Fibroblast of lung (primary cell): ENCODE measurements around the gene YTHDC1. TPM values are rescaled to one million over a fixed set of nuclear protein-coding genes. Genes with fewer than 3 reads are reported as not detected.

Experiments used
- DNase-seq, 2 donors: peaks; one replicate each; pipeline versions ENCODE4 v3.0.0 to v3.0.0-alpha.2; 2010; ENCODE audit warnings: low read depth in 2 of 2
- H2AFZ ChIP-seq: 2 replicates; pipeline ENCODE4 v1.5.1; 2012; ENCODE audit warnings: low read length, control low read depth, inconsistent platforms
- H3K27ac ChIP-seq: 2 replicates; pipeline ENCODE4 v1.5.1; 2011; ENCODE audit warnings: low read length, control low read depth; ENCODE audit not compliant: insufficient read depth
- H3K27me3 ChIP-seq: 2 replicates; pipeline ENCODE4 v1.5.1; 2011; ENCODE audit warnings: mild to moderate bottlenecking, low read length; ENCODE audit not compliant: control insufficient read depth, insufficient read depth
- H3K36me3 ChIP-seq: 2 replicates; pipeline ENCODE4 v1.5.1; 2011; ENCODE audit warnings: low read length; ENCODE audit not compliant: control insufficient read depth, insufficient read depth
- H3K4me1 ChIP-seq: 2 replicates; pipeline ENCODE4 v1.5.1; 2011; ENCODE audit warnings: low read length; ENCODE audit not compliant: control insufficient read depth, insufficient read depth; ENCODE audit errors: extremely low read depth
- H3K4me2 ChIP-seq: 2 replicates; pipeline ENCODE4 v1.5.1; 2011; ENCODE audit warnings: low read length, control low read depth; ENCODE audit not compliant: insufficient read depth; ENCODE audit errors: extremely low read depth
- H3K4me3 ChIP-seq, 4 experiments: fragments of 200-600 bp in 1 of 4; sonication (generic) in 1 of 4; replicated peaks in 1 of 4; 2 replicates each; pipeline ENCODE4 v1.5.1; 2011 to 2016; ENCODE audit warnings: low read length in 4 of 4, low read depth in 3 of 4, mild to moderate bottlenecking in 3 of 4, control low read depth in 2 of 4, inconsistent platforms in 1 of 4, mixed read lengths in 1 of 4; ENCODE audit not compliant: insufficient read depth in 1 of 4; ENCODE audit errors: control extremely low read depth in 1 of 4
- H3K79me2 ChIP-seq: 2 replicates; pipeline ENCODE4 v1.5.1; 2012; ENCODE audit warnings: mild to moderate bottlenecking, low read length, inconsistent platforms; ENCODE audit not compliant: control insufficient read depth, insufficient read depth
- H3K9ac ChIP-seq: 2 replicates; pipeline ENCODE4 v1.5.1; 2011; ENCODE audit warnings: mild to moderate bottlenecking, low read length, control low read depth; ENCODE audit not compliant: insufficient read depth
- H3K9me3 ChIP-seq: 2 replicates; pipeline ENCODE4 v1.5.1; 2012; ENCODE audit warnings: low read depth, low read length; ENCODE audit not compliant: control insufficient read depth, insufficient read depth
- H4K20me1 ChIP-seq: 2 replicates; pipeline ENCODE4 v1.5.1; 2011; ENCODE audit warnings: low read length; ENCODE audit not compliant: control insufficient read depth, insufficient read depth; ENCODE audit errors: extremely low read depth
- EZH2 ChIP-seq: IDR thresholded peaks from 2 replicates; pipeline ENCODE4 v1.5.1; 2012; ENCODE audit warnings: low read length, control low read depth, mild to moderate bottlenecking; ENCODE audit errors: missing control alignments
- polyA plus RNA-seq, 2 donors: library from polyadenylated mRNA; depleted of rRNA in 1 of 2; stranded (reverse) in 1 of 2; unstranded in 1 of 2; fragments of >200 nt; gene quantifications; 2 replicates each; pipeline ENCODE4 v1.2.1, GENCODE V29; 2011 to 2012; ENCODE audit warnings: missing spikeins in 1 of 2
- total RNA-seq: library from RNA; depleted of rRNA; stranded (reverse); fragments of >200 nt; gene quantifications from 2 replicates; pipeline ENCODE4 v1.2.1, GENCODE V29; 2014
- TF ChIP-seq, protein P1 (sequence below), 2 donors: IDR thresholded peaks in 1 of 2; conservative IDR thresholded peaks in 1 of 2; 1 replicate in 1 of 2; 2 replicates in 1 of 2; pipeline ENCODE4 v1.5.1; 2011 to 2012; ENCODE audit warnings: low read length in 2 of 2, control low read depth in 1 of 2, inconsistent platforms in 1 of 2, low read depth in 1 of 2, mild to moderate bottlenecking in 1 of 2

Gene YTHDC1
- total and polyA plus RNA-seq, 2 donors (not counting 1 experiment from before 2014, with no cell fraction given), result 34.6 to 47.6 TPM

DNA sequence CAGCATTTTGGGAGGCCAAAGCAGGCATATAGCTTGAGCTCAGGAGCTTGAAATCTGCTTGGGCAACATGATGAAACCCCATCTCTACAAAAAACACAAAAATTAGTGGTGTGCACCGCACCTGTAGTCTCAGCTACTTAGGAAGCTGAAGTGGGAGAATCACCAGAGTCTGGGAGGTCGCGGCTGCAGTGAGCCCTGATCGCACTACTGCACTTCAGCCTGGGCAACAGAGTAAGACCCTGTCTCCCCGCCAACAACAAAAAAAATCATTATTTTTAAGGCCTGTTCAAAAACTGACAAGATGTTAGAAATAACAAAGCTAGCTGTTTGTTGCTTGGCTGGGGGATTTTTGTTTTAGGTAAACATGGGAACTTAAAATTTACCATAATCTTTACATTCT is 5.1 kb downstream of the YTHDC1 start:
- Histone ChIP-seq H4K20me1 (peaks cover 7% of the 10 kb centered on the region), H3K27ac (no peak overlapping the region)

DNA sequence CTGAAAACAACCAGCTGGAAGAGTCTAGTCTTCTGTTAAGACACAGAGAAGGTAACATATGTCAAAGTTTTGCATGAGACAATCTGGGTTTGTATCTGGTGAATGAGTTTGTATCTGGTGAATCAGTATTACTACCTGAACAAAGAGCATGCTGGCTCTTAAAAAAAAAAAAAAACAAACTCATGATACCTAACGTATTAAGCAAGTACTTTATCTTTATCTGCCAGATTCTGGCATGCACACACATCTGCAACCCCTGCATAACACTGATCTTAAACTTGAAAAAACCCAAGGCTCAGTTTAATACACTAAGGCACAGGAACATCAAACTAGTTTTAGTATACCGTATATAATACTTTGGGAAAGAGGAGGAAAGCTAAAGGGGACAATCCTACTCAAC is 5.8 kb downstream of the YTHDC1 start:
- no peaks in the 10 kb centered on the region for H3K27me3 ChIP-seq
- peaks cover 100% of the 10 kb centered on the region for H3K79me2 ChIP-seq
- no peak overlapping the region for H3K9ac ChIP-seq
- H3K27ac ChIP-seq, result no peak overlapping the region
- no peaks in the 10 kb centered on the region for H3K9me3 ChIP-seq
- H3K4me3 ChIP-seq, result no peak overlapping the region
- TF ChIP-seq, protein P1, sequence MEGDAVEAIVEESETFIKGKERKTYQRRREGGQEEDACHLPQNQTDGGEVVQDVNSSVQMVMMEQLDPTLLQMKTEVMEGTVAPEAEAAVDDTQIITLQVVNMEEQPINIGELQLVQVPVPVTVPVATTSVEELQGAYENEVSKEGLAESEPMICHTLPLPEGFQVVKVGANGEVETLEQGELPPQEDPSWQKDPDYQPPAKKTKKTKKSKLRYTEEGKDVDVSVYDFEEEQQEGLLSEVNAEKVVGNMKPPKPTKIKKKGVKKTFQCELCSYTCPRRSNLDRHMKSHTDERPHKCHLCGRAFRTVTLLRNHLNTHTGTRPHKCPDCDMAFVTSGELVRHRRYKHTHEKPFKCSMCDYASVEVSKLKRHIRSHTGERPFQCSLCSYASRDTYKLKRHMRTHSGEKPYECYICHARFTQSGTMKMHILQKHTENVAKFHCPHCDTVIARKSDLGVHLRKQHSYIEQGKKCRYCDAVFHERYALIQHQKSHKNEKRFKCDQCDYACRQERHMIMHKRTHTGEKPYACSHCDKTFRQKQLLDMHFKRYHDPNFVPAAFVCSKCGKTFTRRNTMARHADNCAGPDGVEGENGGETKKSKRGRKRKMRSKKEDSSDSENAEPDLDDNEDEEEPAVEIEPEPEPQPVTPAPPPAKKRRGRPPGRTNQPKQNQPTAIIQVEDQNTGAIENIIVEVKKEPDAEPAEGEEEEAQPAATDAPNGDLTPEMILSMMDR (conservative IDR thresholded peaks at IDR 0.05 in 1 of 2, IDR thresholded peaks at IDR 0.05 in 1 of 2; ENCODE audit: low read depth in 1 of 2, low read length in 2 of 2), result no peak
- TF ChIP-seq EZH2, result no peak
- H3K4me1 ChIP-seq, result no peaks in the 10 kb centered on the region
- peaks cover 7% of the 10 kb centered on the region for H4K20me1 ChIP-seq
- H3K4me2 ChIP-seq, result no peak overlapping the region
- no peaks in the 10 kb centered on the region for H3K36me3 ChIP-seq
- H2AFZ ChIP-seq, result no peak overlapping the region
- DNase-seq, result no peak

More for the DNA sequence above, 5.1 kb downstream of the YTHDC1 start:
- Histone ChIP-seq H3K9me3 (no peaks in the 10 kb centered on the region), H3K4me3 (no peak overlapping the region), H3K9ac (no peak overlapping the region), H3K27me3 (no peaks in the 10 kb centered on the region), H3K4me2 (no peak overlapping the region), H2AFZ (no peak overlapping the region), H3K79me2 (peaks cover 99% of the 10 kb centered on the region), H3K4me1 (no peaks in the 10 kb centered on the region), H3K36me3 (no peaks in the 10 kb centered on the region)
- no peak for TF ChIP-seq EZH2
- TF ChIP-seq, protein P1 (conservative IDR thresholded peaks at IDR 0.05 in 1 of 2, IDR thresholded peaks at IDR 0.05 in 1 of 2; ENCODE audit: low read depth in 1 of 2, low read length in 2 of 2), result no peak
- DNase-seq, result no peak

DNA sequence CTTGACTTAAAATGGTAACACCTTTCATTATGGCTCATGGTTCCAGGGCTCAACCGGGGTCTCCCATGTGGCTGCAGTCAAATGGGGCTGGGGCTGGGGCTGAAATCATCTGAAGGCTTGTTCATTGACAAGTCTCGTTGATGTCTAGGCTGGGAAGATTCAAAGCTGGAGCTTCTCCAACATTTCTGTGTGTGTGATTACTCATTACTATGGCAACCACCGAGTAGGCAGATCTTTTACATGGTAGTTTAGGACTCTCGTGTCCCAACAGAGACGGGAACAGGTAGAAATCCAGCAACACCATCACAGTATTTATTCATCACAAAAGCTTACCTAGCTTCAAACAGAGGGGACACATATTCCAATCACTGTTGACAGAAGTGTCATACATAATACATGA is 7.8 kb downstream of the YTHDC1 start:
- Histone ChIP-seq H3K27me3 (no peaks in the 10 kb centered on the region), H3K9ac (no peak overlapping the region), H3K9me3 (no peaks in the 10 kb centered on the region), H3K79me2 (peaks cover 93% of the 10 kb centered on the region), H2AFZ (no peak overlapping the region), H3K4me3 (no peak overlapping the region), H3K4me1 (no peaks in the 10 kb centered on the region), H3K27ac (peak overlapping the region; percentile 15), H4K20me1 (peaks cover 3% of the 10 kb centered on the region), H3K4me2 (no peak overlapping the region), H3K36me3 (peaks cover 1% of the 10 kb centered on the region)
- TF ChIP-seq EZH2, result no peak
- TF ChIP-seq, protein P1 (conservative IDR thresholded peaks at IDR 0.05 in 1 of 2, IDR thresholded peaks at IDR 0.05 in 1 of 2; ENCODE audit: low read depth in 1 of 2, low read length in 2 of 2), result no peak
- DNase-seq, result peak; percentile 64 to 67
